SK-N-SH treated with all-trans-retinoic acid at 6 μM for 48 hours (cell line): ENCODE results near the gene PIAS2.

Source experiments
- CSDC2 ChIP-seq: fragments of 250-450 bp; sonication (Bioruptor Pico); IDR thresholded peaks from 2 replicates; pipeline ENCODE4 v1.5.0; 2020; ENCODE audit warnings: mild to moderate bottlenecking, moderate library complexity
- ESRRG ChIP-seq: fragments of 250-450 bp; sonication (Bioruptor Pico); IDR thresholded peaks from 2 replicates; pipeline ENCODE4 v1.6.1; 2021; ENCODE audit warnings: mild to moderate bottlenecking
- OSR1 ChIP-seq: fragments of 250-450 bp; sonication (Bioruptor Pico); IDR thresholded peaks from 2 replicates; pipeline ENCODE4 v1.8.0; 2022; ENCODE audit warnings: moderate library complexity, mild to moderate bottlenecking, inconsistent platforms
- PATZ1 ChIP-seq: fragments of 250-450 bp; sonication (Bioruptor Pico); IDR thresholded peaks from 2 replicates; pipeline ENCODE4 v1.8.0; 2020; ENCODE audit warnings: mild to moderate bottlenecking, moderate library complexity, borderline replicate concordance
- PPARA ChIP-seq: fragments of 250-450 bp; sonication (Bioruptor Pico); IDR thresholded peaks from 2 replicates; pipeline ENCODE4 v1.5.0; 2020; ENCODE audit warnings: mild to moderate bottlenecking, borderline replicate concordance
- ZC3H10 ChIP-seq: fragments of 250-450 bp; sonication (Bioruptor Pico); IDR thresholded peaks from 2 replicates; pipeline ENCODE4 v1.5.1; 2021; ENCODE audit warnings: mild to moderate bottlenecking, moderate library complexity
- ZFP30 ChIP-seq: fragments of 450-650 bp; formaldehyde crosslinking; IDR thresholded peaks from 2 replicates; pipeline ENCODE4 v1.5.0; 2022; ENCODE audit warnings: mild to moderate bottlenecking, moderate library complexity
- ZNF70 ChIP-seq: fragments of 450-650 bp; formaldehyde crosslinking; IDR thresholded peaks from 2 replicates; pipeline ENCODE4 v1.5.0; 2020; ENCODE audit warnings: mild to moderate bottlenecking, moderate library complexity
- TF ChIP-seq, protein P1 (sequence below): fragments of 250-450 bp; sonication (Bioruptor Pico); IDR thresholded peaks from 2 replicates; pipeline ENCODE4 v1.5.1; 2020; ENCODE audit warnings: low read depth, mild to moderate bottlenecking, moderate library complexity

GRCh38 chr18:46888965-46889364 is 28.3 kb downstream of the PIAS2 start:
- no peak for TF ChIP-seq CSDC2
- no peak for TF ChIP-seq ESRRG (CRISPR knock-in tag)
- TF ChIP-seq PPARA (CRISPR knock-in tag), result no peak
- no peak for TF ChIP-seq ZFP30 (CRISPR knock-in tag)
- TF ChIP-seq OSR1 (CRISPR knock-in tag), result no peak
- TF ChIP-seq, protein P1, sequence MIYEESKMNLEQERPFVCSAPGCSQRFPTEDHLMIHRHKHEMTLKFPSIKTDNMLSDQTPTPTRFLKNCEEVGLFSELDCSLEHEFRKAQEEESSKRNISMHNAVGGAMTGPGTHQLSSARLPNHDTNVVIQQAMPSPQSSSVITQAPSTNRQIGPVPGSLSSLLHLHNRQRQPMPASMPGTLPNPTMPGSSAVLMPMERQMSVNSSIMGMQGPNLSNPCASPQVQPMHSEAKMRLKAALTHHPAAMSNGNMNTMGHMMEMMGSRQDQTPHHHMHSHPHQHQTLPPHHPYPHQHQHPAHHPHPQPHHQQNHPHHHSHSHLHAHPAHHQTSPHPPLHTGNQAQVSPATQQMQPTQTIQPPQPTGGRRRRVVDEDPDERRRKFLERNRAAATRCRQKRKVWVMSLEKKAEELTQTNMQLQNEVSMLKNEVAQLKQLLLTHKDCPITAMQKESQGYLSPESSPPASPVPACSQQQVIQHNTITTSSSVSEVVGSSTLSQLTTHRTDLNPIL, result no peak
- TF ChIP-seq PATZ1 (CRISPR knock-in tag), result no peak
- no peak for TF ChIP-seq ZC3H10
- TF ChIP-seq ZNF70 (CRISPR knock-in tag), result no peak
